GM12875 (cell line): ENCODE measurements around the gene TSPEAR.

ENCODE experiments used
- H3K4me3 ChIP-seq: one replicate; pipeline ENCODE4 v1.5.1; 2011; ENCODE audit warnings: low read depth, low read length, control low read depth
- TF ChIP-seq, protein P1 (sequence below): IDR thresholded peaks from 2 replicates; pipeline ENCODE4 v1.5.1; 2011; ENCODE audit warnings: low read depth, mild to moderate bottlenecking, control low read depth, inconsistent platforms, low read length, moderate library complexity, borderline replicate concordance; ENCODE audit not compliant: insufficient read depth

The TSPEAR gene

DNA sequence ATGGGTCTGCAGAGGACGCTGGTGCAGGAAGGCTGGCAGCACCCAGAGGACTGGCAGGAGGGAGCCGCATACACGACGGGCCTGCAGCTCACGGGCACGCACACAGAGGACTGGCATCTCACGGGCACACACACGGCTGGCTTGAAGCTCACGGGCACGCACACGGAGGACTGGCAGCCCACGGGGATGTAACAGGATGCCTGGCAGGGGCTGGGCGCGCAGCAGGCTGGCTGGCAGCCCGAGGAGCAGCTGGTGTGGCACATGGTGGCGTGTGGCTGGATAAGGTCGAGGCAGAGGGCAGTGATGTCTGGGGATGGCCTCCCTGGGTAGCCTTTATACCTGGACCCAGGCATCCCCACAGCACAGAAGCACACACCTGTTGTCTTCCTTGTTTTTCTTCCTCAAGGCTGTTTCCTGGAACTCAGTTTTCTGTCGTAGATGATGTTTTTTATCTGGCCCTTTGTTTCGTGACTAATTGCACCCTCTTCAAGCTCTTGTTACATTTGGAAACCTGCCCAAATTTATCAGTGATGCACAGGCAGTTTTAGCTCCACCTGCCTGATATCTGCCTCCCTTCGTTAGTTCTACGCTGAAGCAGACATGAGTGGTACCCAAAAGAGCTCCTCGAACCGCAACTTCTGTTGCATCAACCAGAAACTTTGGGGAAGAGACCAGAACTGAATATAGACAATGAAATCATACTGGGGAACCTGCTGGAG is 29.4 kb downstream of the TSPEAR start, which contains the start of gene KRTAP12-1:
Gene KRTAP12-1 (minus strand): TSS at position 303 of the 719 bp plus-strand sequence. CDS start 40 bp downstream, at position 263.
- TF ChIP-seq, protein P1, sequence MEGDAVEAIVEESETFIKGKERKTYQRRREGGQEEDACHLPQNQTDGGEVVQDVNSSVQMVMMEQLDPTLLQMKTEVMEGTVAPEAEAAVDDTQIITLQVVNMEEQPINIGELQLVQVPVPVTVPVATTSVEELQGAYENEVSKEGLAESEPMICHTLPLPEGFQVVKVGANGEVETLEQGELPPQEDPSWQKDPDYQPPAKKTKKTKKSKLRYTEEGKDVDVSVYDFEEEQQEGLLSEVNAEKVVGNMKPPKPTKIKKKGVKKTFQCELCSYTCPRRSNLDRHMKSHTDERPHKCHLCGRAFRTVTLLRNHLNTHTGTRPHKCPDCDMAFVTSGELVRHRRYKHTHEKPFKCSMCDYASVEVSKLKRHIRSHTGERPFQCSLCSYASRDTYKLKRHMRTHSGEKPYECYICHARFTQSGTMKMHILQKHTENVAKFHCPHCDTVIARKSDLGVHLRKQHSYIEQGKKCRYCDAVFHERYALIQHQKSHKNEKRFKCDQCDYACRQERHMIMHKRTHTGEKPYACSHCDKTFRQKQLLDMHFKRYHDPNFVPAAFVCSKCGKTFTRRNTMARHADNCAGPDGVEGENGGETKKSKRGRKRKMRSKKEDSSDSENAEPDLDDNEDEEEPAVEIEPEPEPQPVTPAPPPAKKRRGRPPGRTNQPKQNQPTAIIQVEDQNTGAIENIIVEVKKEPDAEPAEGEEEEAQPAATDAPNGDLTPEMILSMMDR, result no peak
- no peak within 1 kb of the TSS for H3K4me3 ChIP-seq

DNA sequence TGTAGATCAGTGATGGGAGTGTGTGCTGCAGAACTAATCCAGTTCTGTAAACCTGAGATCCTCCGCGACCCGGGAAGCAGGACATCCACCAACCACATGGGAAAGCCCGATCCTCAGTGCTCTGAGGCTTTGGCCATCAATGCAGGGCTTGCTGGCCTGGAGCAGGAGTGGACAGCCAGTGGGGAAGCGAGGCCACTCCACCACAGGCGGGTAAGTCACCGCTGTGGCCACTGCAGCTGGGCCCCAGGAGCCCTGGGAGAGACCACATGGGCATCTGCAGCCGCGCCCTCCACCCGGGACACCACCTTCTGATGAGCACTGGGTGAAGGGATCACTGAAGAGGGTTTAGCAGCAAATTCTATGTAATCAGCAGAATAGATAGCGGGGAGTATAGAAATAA is 30.2 kb downstream of the TSPEAR start:
- TF ChIP-seq, protein P1, result no peak
- H3K4me3 ChIP-seq, result no peak overlapping the region

DNA sequence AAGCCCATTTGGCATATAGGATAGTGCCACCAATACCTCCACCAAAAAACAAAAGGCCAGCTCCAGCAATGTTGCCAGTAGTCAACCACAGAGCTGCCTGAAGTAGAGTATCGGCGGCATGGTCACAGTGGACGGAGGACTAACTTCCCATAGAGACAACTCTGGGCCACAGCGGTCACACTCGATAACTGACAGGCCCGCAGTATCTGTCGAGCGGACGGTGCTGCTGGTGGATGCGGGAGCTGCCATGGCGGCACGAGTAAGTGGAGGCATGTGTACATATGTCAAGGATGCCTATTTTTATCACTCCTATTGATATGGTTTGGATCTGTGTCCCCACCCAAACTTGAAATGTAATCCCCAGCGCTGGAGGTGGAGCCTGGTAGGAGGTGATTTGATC is 33.5 kb downstream of the TSPEAR start:
- TF ChIP-seq, protein P1, result no peak
- H3K4me3 ChIP-seq, result no peak overlapping the region

- H3K4me3 ChIP-seq, result no peak overlapping the region
- TF ChIP-seq, protein P1, result no peak
These were observed 39.5 kb downstream of the TSPEAR start for GRCh38 chr21:44671911-44672310.

GRCh38 chr21:44670642-44671432 is 40.5 kb downstream of the TSPEAR start:
- no peak overlapping the region for H3K4me3 ChIP-seq
- TF ChIP-seq, protein P1, result no peak

GRCh38 chr21:44667612-44668011 is 43.8 kb downstream of the TSPEAR start:
- TF ChIP-seq, protein P1, result no peak
- H3K4me3 ChIP-seq, result no peak overlapping the region
